Ectodermal cell (in vitro differentiated cells): ENCODE data around the gene NDUFA3.

ENCODE experiments used
- H3K27ac ChIP-seq: 2 replicates; pipeline ENCODE4 v1.7.0; 2013; ENCODE audit warnings: mild to moderate bottlenecking, low read depth, low read length; ENCODE audit not compliant: insufficient read depth, poor library complexity, severe bottlenecking
- H3K27me3 ChIP-seq: 2 replicates; pipeline ENCODE4 v1.7.0; 2013; ENCODE audit warnings: mild to moderate bottlenecking, low read length; ENCODE audit not compliant: insufficient read depth, control insufficient read depth, poor library complexity, severe bottlenecking
- H3K36me3 ChIP-seq: one replicate; pipeline ENCODE4 v1.7.0; 2013; ENCODE audit warnings: low read length; ENCODE audit not compliant: control insufficient read depth, insufficient read depth
- H3K4me1 ChIP-seq: one replicate; pipeline ENCODE4 v1.7.0; 2013; ENCODE audit warnings: low read length; ENCODE audit not compliant: control insufficient read depth, insufficient read depth
- H3K4me3 ChIP-seq: 2 replicates; pipeline ENCODE4 v1.7.0; 2013; ENCODE audit warnings: low read depth, low read length, control low read depth; ENCODE audit not compliant: insufficient read depth
- H3K9me3 ChIP-seq: 2 replicates; pipeline ENCODE4 v1.7.0; 2013; ENCODE audit warnings: mild to moderate bottlenecking, low read length, moderate library complexity; ENCODE audit not compliant: control insufficient read depth
- WGBS, 2 experiments: methylation state at CpG; one replicate each; pipeline ENCODE4 v1.1.7; 2013; ENCODE audit warnings: missing lambda C conversion rate in 2 of 2; 5-methylcytosine and 5-hydroxymethylcytosine counted together

NDUFA3 gene

DNA sequence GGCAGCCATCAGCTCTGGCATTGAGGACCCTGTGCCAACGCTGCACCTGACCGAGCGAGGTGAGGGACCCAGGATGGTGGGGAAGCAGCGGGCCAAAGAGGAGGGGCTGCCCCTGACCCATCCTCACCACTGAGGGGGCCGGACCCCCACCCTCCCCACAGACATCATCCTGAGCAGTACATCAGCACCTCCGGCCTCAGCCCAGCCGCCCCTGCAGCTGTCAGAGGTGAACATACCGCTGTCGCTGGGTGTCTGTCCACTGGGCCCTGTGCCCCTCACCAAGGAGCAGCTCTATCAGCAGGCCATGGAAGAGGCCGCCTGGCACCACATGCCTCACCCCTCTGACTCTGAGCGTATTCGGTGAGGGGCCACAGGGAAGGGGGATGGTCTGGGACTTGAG is 49.6 kb downstream of the NDUFA3 start:
- H3K27ac ChIP-seq: no peak overlapping the region

DNA sequence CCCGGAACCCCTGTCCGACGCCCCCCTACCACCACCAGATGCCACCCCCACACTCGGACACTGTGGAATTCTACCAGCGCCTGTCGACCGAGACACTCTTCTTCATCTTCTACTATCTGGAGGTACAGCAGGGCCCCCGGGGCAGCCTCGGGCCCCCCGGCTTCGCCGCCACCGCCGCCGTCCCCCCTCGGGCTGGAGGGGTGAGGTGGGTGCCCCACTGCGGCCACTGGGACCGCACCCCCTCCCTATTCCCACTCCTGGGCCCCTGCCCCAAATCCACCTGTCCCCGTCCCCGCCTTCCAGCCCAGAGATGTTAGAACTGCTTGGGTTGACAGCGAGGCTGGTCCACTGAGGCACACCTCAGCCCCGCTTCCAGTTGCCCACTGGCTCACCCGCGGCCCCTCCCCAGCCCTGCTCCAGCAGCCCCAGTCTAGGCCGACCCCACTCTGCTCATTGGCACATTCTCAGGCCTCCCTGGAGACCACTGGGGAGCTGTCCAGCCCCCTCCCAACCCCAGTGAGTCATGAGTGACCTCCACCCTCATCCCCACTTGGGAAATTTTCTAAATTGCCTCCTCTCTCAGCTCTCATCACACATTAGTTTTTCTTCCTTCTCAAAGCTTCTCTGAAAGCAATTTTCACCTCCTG is 50.3 kb downstream of the NDUFA3 start:
- no peak overlapping the region for H3K4me3 ChIP-seq
- H3K4me1 ChIP-seq: no peaks in the 10 kb centered on the region
- H3K27me3 ChIP-seq: no peaks in the 10 kb centered on the region
- H3K27ac ChIP-seq: no peak overlapping the region
- 97 to 98% methylated on average over 25 of the region's 25 CpGs for WGBS, 2 experiments
- no peaks in the 10 kb centered on the region for H3K9me3 ChIP-seq
- peaks cover 75% of the 10 kb centered on the region for H3K36me3 ChIP-seq

More for the DNA sequence above, 49.6 kb downstream of the NDUFA3 start:
- no peaks in the 10 kb centered on the region for H3K4me1 ChIP-seq
- WGBS, 2 experiments: 95% methylated on average over 12 of the region's 12 CpGs
- peaks cover 82% of the 10 kb centered on the region for H3K36me3 ChIP-seq
- no peaks in the 10 kb centered on the region for H3K9me3 ChIP-seq
- no peak overlapping the region for H3K4me3 ChIP-seq
- no peaks in the 10 kb centered on the region for H3K27me3 ChIP-seq

DNA sequence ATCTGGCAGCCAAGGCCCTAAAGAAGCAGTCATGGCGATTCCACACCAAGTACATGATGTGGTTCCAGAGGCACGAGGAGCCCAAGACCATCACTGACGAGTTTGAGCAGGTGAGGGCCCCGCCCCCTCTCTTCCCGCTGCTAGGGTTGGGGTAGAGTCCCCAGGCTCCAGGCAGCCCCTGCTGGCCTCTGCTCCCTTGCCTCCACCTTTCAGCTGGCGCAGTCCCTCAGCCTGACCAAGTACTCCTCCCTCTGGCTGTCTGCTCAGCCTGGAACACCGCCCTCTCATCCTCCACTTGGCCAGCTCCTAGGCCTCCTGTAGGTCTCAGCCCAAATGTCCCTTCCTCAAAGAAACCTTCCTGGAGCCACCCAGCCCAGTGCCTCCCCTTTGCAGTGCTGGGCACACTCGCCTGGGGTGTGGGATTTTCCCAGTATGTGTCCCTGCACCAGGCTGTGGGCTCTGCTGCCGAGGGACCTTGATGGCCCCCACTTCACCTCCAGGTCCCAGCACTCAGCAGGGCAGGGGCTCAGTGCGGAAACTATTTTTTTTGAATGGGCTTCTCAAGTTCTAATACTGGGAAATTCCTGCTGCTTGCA is 51.2 kb downstream of the NDUFA3 start:
- Histone ChIP-seq H3K27ac (no peak overlapping the region), H3K9me3 (no peaks in the 10 kb centered on the region), H3K27me3 (no peaks in the 10 kb centered on the region), H3K4me1 (peaks cover 6% of the 10 kb centered on the region), H3K4me3 (no peak overlapping the region), H3K36me3 (peaks cover 67% of the 10 kb centered on the region)
- WGBS, 2 experiments: 91% methylated on average over 10 of the region's 10 CpGs

DNA sequence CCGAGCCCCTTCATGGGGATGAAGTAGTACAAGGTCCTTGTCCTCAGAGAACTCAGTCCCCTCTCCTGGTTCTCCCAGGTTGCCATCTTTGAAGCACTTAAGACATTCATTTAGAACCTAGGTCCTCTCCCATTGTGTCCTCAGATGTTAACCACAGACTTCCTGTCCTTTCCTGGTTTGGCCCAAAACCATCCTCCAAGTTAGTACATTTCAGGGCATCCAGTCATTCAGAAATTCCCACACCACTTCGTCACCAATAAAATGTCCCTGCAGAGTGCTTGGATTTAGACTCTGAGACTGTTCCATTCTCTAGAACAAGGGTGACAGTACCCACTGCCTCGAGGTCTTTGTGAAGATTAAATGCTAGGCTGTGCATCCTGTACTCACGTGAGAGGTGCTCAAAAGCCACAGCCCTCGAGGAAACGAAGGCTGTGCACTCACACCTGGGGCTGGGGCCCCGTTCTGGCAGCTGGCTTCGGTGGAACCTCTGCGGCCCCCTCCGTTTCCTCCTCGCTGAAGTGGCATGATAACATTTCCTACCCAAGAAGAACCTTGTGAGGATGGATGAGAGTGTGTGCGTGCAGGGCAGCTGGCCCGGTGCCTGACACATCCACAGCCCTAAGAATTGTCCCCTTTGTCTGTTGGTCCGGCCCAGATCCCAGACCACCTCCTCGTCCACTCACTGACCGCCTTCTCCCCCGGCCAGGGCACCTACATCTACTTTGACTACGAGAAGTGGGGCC is 52.1 kb downstream of the NDUFA3 start:
- Histone ChIP-seq H3K36me3 (peaks cover 58% of the 10 kb centered on the region), H3K4me3 (no peak overlapping the region), H3K27ac (no peak overlapping the region), H3K27me3 (no peaks in the 10 kb centered on the region), H3K4me1 (peaks cover 8% of the 10 kb centered on the region), H3K9me3 (no peaks in the 10 kb centered on the region)
- WGBS, 2 experiments: 94 to 96% methylated on average over 18 of the region's 18 CpGs

DNA sequence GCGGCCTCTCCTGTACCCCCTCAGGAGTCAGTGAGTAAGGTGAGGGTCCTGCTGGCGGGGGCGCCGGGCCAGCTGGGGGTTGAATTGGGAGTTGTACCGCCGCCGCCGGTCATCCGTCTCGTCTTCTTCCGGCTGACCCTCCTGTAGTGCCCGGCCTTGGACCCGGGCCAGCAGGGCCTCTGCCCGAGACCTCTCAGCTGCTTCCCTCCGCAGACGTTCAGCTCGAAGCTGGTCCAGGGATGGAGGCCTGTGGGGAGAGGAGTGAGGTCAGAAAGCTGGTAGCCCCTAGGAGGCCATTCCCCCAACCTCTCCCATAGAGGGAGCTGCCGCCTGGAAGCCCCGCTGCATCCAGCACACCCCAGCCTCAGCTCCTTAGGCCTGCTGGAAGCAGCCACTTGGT is 53.0 kb downstream of the NDUFA3 start:
- H3K36me3 ChIP-seq: peaks cover 53% of the 10 kb centered on the region
- peaks cover 9% of the 10 kb centered on the region for H3K4me1 ChIP-seq
- H3K4me3 ChIP-seq: no peak overlapping the region
- H3K27me3 ChIP-seq: no peaks in the 10 kb centered on the region
- WGBS, 2 experiments: 93 to 94% methylated on average over 19 of the region's 19 CpGs
- no peaks in the 10 kb centered on the region for H3K9me3 ChIP-seq
- H3K27ac ChIP-seq: no peak overlapping the region

DNA sequence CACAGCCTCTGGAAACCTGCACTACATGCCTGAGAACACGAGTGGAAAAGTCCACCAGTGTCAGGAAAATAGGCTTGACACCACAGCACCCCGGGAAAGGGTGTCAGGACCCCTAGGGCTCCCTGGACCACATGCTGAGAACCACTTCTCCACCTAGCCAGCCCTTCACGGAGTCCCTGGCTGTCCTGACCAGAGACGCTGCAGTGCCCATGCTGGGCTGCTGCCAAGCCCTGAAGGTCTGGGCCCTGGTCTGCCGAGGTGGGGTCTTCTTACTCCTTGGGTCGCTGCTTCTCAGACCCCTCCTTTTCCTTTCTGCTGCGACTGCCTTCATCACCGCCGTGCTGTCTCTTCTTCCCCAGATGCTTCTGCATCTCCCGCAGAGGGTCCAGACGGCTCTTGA is 53.8 kb downstream of the NDUFA3 start:
- Histone ChIP-seq H3K4me1 (peaks cover 15% of the 10 kb centered on the region), H3K9me3 (no peaks in the 10 kb centered on the region), H3K27ac (no peak overlapping the region), H3K36me3 (peaks cover 49% of the 10 kb centered on the region), H3K4me3 (no peak overlapping the region), H3K27me3 (no peaks in the 10 kb centered on the region)
- 90 to 94% methylated on average over 11 of the region's 11 CpGs for WGBS, 2 experiments

DNA sequence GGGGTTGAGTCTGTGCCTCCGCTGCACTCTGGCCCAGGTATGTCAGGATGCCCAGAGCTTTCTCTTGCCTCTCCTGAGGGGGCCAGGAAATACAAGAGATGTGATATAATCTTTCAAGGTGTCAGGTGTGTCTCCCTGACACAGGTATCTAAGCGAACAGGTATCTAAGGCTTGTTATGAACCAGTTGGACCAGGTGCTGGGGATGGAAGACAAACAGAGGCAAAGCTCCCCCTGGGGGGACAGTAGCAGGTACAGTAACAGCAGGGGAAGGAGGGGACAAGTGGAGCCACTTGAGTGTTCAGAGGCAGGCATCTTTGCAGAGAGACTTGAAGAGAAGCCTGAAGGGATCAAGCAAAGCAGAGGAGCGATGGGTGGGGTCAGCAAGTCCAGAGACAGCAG is 54.3 kb downstream of the NDUFA3 start:
- Histone ChIP-seq H3K27me3 (no peaks in the 10 kb centered on the region), H3K4me3 (no peak overlapping the region), H3K4me1 (peaks cover 15% of the 10 kb centered on the region), H3K27ac (no peak overlapping the region), H3K9me3 (no peaks in the 10 kb centered on the region), H3K36me3 (peaks cover 44% of the 10 kb centered on the region)
- WGBS, 2 experiments: 94 to 95% methylated on average over 3 of the region's 3 CpGs
